ENCODE data around the gene ACTR8. TPM values are rescaled to one million over a fixed set of nuclear protein-coding genes. Genes with fewer than 3 reads are reported as not detected.

The ACTR8 gene
- total RNA-seq, 2 donors from 2014 or later, result 13.5 to 19.5 TPM

GRCh38 chr3:53841296-53841695 is 40.7 kb downstream of the ACTR8 start:
- no peaks in the 10 kb centered on the region for H3K27me3 ChIP-seq
- peak overlapping the region; percentile 64 to 99 (median 94) for H3K27ac ChIP-seq
- H3K36me3 ChIP-seq (replicated peaks in 1 of 2; ENCODE audit: insufficient read depth in 1 of 2, low read depth in 2 of 2), result peaks cover 0 to 3% of the 10 kb centered on the region in 2 donors
- TF ChIP-seq POLR2A (IDR thresholded peaks at IDR 0.05) (no peak), CTCF (IDR thresholded peaks at IDR 0.05) (peak in 5 of 7 experiments; percentile 15 to 41 (median 36))
- ATAC-seq (no peak), DNase-seq (peak; percentile 43 to 65 (median 62))
- H3K4me3 ChIP-seq, result no peak overlapping the region
- 26 to 30% methylated on average over 5 of the region's 5 CpGs for WGBS, 2 donors
- H3K9me3 ChIP-seq, result no peaks in the 10 kb centered on the region
- peaks cover 51% of the 10 kb centered on the region for H3K4me1 ChIP-seq
- intact Hi-C loops (cut with DNase I), result no loop called here

GRCh38 chr3:53837331-53837730 is 44.6 kb downstream of the ACTR8 start:
- ATAC-seq (no peak), DNase-seq (no peak)
- WGBS, 2 donors, result 79 to 95% methylated on average over 2 to 10 of the region's 10 CpGs
- H3K27ac ChIP-seq, result no peak overlapping the region
- H3K36me3 ChIP-seq (replicated peaks in 1 of 2; ENCODE audit: insufficient read depth in 1 of 2, low read depth in 2 of 2), result peaks cover 0 to 3% of the 10 kb centered on the region in 2 donors
- intact Hi-C loops (cut with DNase I), result no loop called here
- H3K4me3 ChIP-seq, result no peak overlapping the region
- peaks cover 37% of the 10 kb centered on the region for H3K4me1 ChIP-seq
- H3K27me3 ChIP-seq, result no peaks in the 10 kb centered on the region
- TF ChIP-seq POLR2A (IDR thresholded peaks at IDR 0.05) (no peak), CTCF (IDR thresholded peaks at IDR 0.05) (no peak)
- H3K9me3 ChIP-seq, result no peaks in the 10 kb centered on the region

GRCh38 chr3:53836084-53836872 is 45.7 kb downstream of the ACTR8 start:
- no peak for DNase-seq
- WGBS, 2 donors, result 92 to 94% methylated on average over 7 to 9 of the region's 9 CpGs

GRCh38 chr3:53835257-53835656 is 46.7 kb downstream of the ACTR8 start:
- no peak overlapping the region for H3K27ac ChIP-seq
- peak in 1 of 4 donors; percentile 38 for DNase-seq
- TF ChIP-seq POLR2A (IDR thresholded peaks at IDR 0.05) (no peak), CTCF (IDR thresholded peaks at IDR 0.05) (no peak)
- H3K9me3 ChIP-seq, result no peaks in the 10 kb centered on the region
- intact Hi-C loops (cut with DNase I), result no loop called here
- WGBS, 2 donors, result 30% methylated on average over 1 of the region's 1 CpG
- no peak overlapping the region for H3K4me3 ChIP-seq
- ATAC-seq, result no peak
- H3K4me1 ChIP-seq, result peaks cover 18% of the 10 kb centered on the region
- peaks cover 0 to 3% of the 10 kb centered on the region in 2 donors for H3K36me3 ChIP-seq (replicated peaks in 1 of 2; ENCODE audit: insufficient read depth in 1 of 2, low read depth in 2 of 2)
- no peaks in the 10 kb centered on the region for H3K27me3 ChIP-seq

More at GRCh38 chr3:53836084-53836872, 45.7 kb downstream of the ACTR8 start:
- no peak for TF ChIP-seq POLR2A (IDR thresholded peaks at IDR 0.05)
- no peak for TF ChIP-seq CTCF (IDR thresholded peaks at IDR 0.05)
- Histone ChIP-seq H3K4me1 (peaks cover 27% of the 10 kb centered on the region), H3K36me3 (replicated peaks in 1 of 2; ENCODE audit: insufficient read depth in 1 of 2, low read depth in 2 of 2) (peaks cover 0 to 3% of the 10 kb centered on the region in 2 donors), H3K9me3 (no peaks in the 10 kb centered on the region), H3K27me3 (no peaks in the 10 kb centered on the region), H3K4me3 (no peak overlapping the region), H3K27ac (no peak overlapping the region)
- intact Hi-C loops (cut with DNase I), result no loop called here
- ATAC-seq, result no peak

Measured in body of pancreas (tissue), 4 donors.